Activated CD8-positive, alpha-beta T cell treated with anti-CD3 and anti-CD28 coated beads, Interleukin-2, amount 10 ng/mL, durations not matched to agents 7 days and 5 days (primary cell): ENCODE data around the gene UGGT1. TPM values are rescaled to one million over a fixed set of nuclear protein-coding genes. Genes with fewer than 3 reads are reported as not detected.
"Not testable (repeated sequence)": the region's sequence is repeated elsewhere in the genome, so short reads cannot be mapped to it uniquely, and the experiment has no call there.

Source experiments
- ATAC-seq: fragments of 150-1000 bp; cut with Tn5 transposase; one replicate; pipeline ENCODE4 v1.10.0; 2021; ENCODE audit warnings: moderate library complexity
- CTCF ChIA-PET: fragments of 350-600 bp; sonication (Branson Sonifier 250); formaldehyde crosslinking; loops from one replicate; lab custom pipeline; 2021; ENCODE audit warnings: antibody characterized with exemption; lab: Charles Lee
- POLR2A ChIA-PET: fragments of 350-600 bp; sonication (Branson Sonifier 250); formaldehyde crosslinking; loops from one replicate; lab custom pipeline; 2021; ENCODE audit warnings: antibody characterized with exemption; lab: Charles Lee
- DNase-seq: peaks from one replicate; pipeline ENCODE4 v3.0.0-alpha.2; 2020
- H3K27ac Mint-ChIP-seq: one replicate; pipeline ENCODE4 v1.8.0; 2021; ENCODE audit warnings: mild to moderate bottlenecking, mixed read lengths
- H3K27me3 Mint-ChIP-seq: one replicate; pipeline ENCODE4 v1.8.0; 2021; ENCODE audit warnings: low read depth, mixed read lengths
- H3K36me3 Mint-ChIP-seq: one replicate; pipeline ENCODE4 v1.8.0; 2021; ENCODE audit warnings: low read depth, mixed read lengths
- H3K4me1 Mint-ChIP-seq: one replicate; pipeline ENCODE4 v1.8.0; 2021; ENCODE audit warnings: low read depth, mixed read lengths
- H3K4me3 Mint-ChIP-seq: one replicate; pipeline ENCODE4 v1.8.0; 2021; ENCODE audit warnings: mild to moderate bottlenecking, mixed read lengths
- H3K9me3 Mint-ChIP-seq: one replicate; pipeline ENCODE4 v1.8.0; 2022; ENCODE audit warnings: mixed read lengths; ENCODE audit not compliant: insufficient read depth
- total RNA-seq, 2 experiments: library from RNA; stranded (reverse); gene quantifications; one replicate each; pipeline ENCODE4 v1.2.3, GENCODE V29; 2021

UGGT1 gene
- total RNA-seq, 2 experiments from 2014 or later: 60.3 to 63.7 TPM

GRCh38 chr2:128198656-128199055, 107.7 kb downstream of the UGGT1 start:
- no peaks in the 10 kb centered on the region for H3K27me3 Mint-ChIP-seq
- ChIA-PET POLR2A (no interaction called here), CTCF (no interaction called here)
- no peak for ATAC-seq
- H3K36me3 Mint-ChIP-seq: peaks cover 25% of the 10 kb centered on the region
- H3K9me3 Mint-ChIP-seq: no peaks in the 10 kb centered on the region
- no peak for DNase-seq
- no peak overlapping the region for H3K27ac Mint-ChIP-seq
- peaks cover 26% of the 10 kb centered on the region for H3K4me1 Mint-ChIP-seq
- no peak overlapping the region for H3K4me3 Mint-ChIP-seq

- no peak for ATAC-seq
- POLR2A ChIA-PET: no interaction called here
- H3K4me3 Mint-ChIP-seq: no peak overlapping the region
Observed at GRCh38 chr2:128199141-128199540, 108.1 kb downstream of the UGGT1 start.

DNA sequence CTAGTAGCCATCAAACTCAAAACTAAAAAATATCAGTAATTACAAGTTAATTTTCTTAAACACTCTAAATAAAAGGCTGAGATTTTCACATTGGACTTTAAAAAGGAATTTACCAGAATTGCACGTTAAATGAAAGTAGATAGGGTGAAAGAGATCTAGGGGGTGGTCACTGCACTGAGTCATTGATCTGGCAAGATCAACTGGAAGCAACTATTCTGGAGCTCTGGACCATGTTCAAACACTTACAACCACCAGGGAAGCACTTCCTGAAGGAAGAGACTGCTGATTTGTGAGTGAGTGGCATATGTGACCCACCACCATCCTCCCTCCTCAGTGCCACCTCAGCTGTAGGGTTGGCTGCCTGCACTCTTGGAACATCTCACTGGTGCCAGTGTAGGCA, 111.8 kb downstream of the UGGT1 start:
- ATAC-seq (no peak), DNase-seq (no peak)
- ChIA-PET POLR2A (no interaction called here), CTCF (no interaction called here)
- no peak overlapping the region for H3K27ac Mint-ChIP-seq
- no peak overlapping the region for H3K4me3 Mint-ChIP-seq
- H3K9me3 Mint-ChIP-seq: no peaks in the 10 kb centered on the region
- peaks cover 2% of the 10 kb centered on the region for H3K27me3 Mint-ChIP-seq
- no peaks in the 10 kb centered on the region for H3K36me3 Mint-ChIP-seq
- no peaks in the 10 kb centered on the region for H3K4me1 Mint-ChIP-seq

More at GRCh38 chr2:128199141-128199540, 108.1 kb downstream of the UGGT1 start:
- DNase-seq: no peak
- Mint-ChIP-seq H3K27ac (no peak overlapping the region), H3K27me3 (no peaks in the 10 kb centered on the region), H3K4me1 (peaks cover 26% of the 10 kb centered on the region), H3K9me3 (no peaks in the 10 kb centered on the region), H3K36me3 (peaks cover 22% of the 10 kb centered on the region)
- CTCF ChIA-PET: no interaction called here

- no peaks in the 10 kb centered on the region for H3K4me1 Mint-ChIP-seq
- DNase-seq: no peak
- no peak for ATAC-seq
- H3K27ac Mint-ChIP-seq: no peak overlapping the region
- H3K36me3 Mint-ChIP-seq: no peaks in the 10 kb centered on the region
- H3K9me3 Mint-ChIP-seq: no peaks in the 10 kb centered on the region
- no peak overlapping the region for H3K4me3 Mint-ChIP-seq
- POLR2A ChIA-PET: interaction anchor here (1.1 kb wide), 1 partner anchor 361 kb away, joined by 3 read pairs; no protein-coding TSS in a partner anchor
- H3K27me3 Mint-ChIP-seq: peaks cover 2% of the 10 kb centered on the region
- CTCF ChIA-PET: no interaction called here
Observed at GRCh38 chr2:128206245-128206644, 115.2 kb downstream of the UGGT1 start.

DNA sequence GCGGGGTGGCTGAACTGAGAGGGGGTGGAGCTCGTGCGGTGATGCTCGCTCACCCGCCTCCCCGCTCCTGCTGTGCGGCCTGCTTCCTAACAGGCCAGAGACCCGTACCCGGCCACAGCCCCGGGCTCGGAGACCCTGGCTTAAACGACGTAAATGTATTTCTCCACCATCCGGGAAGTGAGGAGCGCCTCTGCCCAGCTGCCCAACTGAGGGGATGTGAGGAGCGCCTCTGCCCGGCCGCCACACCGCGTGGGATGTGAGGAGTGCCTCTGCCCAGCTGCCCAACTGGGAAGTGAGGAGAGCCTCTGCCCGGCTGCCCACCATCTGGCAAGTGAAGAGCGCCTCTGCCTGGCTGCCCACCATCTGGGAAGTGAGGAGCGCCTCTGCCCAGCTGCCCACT, 117.0 kb downstream of the UGGT1 start:
- Mint-ChIP-seq H3K27me3 (peaks cover 2% of the 10 kb centered on the region), H3K9me3 (no peaks in the 10 kb centered on the region), H3K27ac (no peak overlapping the region), H3K4me3 (no peak overlapping the region), H3K4me1 (no peaks in the 10 kb centered on the region), H3K36me3 (no peaks in the 10 kb centered on the region)
- DNase-seq (no peak), ATAC-seq (no peak)
- POLR2A ChIA-PET: no interaction called here
- CTCF ChIA-PET: no interaction called here

DNA sequence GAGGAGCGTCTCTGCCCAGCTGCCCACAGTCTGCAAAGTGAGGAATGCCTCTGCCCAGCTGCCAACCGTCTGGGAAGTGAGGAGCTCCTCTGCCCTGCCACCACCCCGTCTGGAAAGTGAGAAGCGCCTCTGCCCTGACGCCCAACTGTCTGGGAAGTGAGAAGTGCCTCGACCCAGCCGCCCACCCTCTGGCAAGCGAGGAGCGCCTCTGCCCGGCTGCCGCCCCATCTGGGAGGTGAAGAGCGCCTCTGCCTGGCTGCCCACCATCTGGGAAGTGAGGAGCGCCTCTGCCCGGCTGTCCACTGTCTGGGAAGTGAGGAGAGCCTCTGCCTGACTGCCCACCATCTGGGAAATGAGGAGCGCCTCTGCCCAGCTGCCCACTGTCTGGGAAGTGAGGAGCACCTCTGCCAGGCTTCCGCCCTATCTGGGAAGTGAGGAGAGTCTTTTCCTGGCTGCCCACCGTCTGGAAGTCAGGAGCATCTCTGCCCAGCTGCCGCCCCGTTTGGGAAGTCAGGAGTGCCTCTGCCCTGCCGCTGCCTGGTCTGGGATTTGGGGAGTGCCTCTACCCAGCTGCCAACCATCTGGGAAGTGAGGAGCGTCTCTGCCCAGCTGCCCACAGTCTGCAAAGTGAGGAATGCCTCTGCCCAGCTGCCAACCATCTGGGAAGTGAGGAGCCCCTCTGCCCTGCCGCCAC, 117.8 kb downstream of the UGGT1 start:
- CTCF ChIA-PET, H3K36me3 Mint-ChIP-seq, H3K4me3 Mint-ChIP-seq, POLR2A ChIA-PET, H3K4me1 Mint-ChIP-seq, H3K9me3 Mint-ChIP-seq, H3K27ac Mint-ChIP-seq, ATAC-seq, DNase-seq, H3K27me3 Mint-ChIP-seq: not testable (repeated sequence)

DNA sequence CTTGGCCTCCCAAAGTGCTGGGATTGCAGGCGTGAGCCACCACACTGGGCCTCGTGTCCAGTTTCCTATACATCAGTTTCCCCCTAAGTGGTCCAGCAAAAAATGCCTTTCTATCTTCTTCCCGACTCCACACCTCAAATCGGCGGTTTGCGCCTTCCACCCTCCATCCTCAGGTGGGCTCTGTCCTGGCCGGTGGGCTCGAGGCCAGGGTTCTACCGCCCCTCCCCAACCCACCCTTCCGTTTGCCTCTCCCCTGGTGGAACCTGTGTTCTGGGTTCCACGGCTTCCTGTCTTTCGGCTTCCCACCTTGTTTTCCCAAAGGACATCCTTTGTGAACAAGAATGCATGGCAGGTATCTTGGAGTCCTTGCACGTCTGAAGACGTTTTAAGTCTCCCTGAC, 123.3 kb downstream of the UGGT1 start:
- ChIA-PET CTCF (no interaction called here), POLR2A (no interaction called here)
- no peak overlapping the region for H3K4me3 Mint-ChIP-seq
- no peaks in the 10 kb centered on the region for H3K36me3 Mint-ChIP-seq
- H3K4me1 Mint-ChIP-seq: peaks cover 9% of the 10 kb centered on the region
- ATAC-seq: no peak
- DNase-seq: no peak
- no peak overlapping the region for H3K27ac Mint-ChIP-seq
- H3K27me3 Mint-ChIP-seq: no peaks in the 10 kb centered on the region
- no peaks in the 10 kb centered on the region for H3K9me3 Mint-ChIP-seq

DNA sequence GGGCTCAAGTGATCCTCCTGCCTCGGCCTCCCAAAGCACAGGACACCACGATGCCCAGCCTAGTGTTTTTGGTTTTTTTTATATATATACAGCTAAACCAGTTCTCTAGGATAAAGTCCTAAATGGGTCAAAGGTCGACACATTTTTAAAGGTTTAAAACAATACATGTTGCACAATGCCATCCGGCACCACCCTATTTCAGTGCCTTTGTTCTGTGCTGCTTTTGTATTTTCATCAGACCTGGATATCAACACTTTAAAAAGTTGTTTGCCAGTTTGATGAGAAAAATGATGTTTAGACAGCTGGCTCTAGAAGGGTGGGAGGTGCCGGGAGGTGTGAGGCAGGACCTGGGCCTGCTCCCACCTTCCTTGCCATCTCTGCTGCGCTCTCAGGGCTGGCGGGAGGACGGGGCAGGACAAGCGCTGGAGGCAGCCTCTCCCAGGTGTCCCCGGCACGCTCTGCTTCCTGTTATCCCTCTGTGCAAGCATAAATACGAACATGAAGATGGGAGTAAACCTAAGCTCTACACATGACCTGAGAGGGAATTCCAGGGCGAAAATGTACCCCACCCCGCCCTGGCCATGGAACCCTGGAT, 124.0 kb downstream of the UGGT1 start:
- ChIA-PET POLR2A (no interaction called here), CTCF (no interaction called here)
- DNase-seq: no peak
- peaks cover 9% of the 10 kb centered on the region for H3K4me1 Mint-ChIP-seq
- H3K4me3 Mint-ChIP-seq: no peak overlapping the region
- no peaks in the 10 kb centered on the region for H3K9me3 Mint-ChIP-seq
- H3K36me3 Mint-ChIP-seq: no peaks in the 10 kb centered on the region
- H3K27ac Mint-ChIP-seq: no peak overlapping the region
- no peaks in the 10 kb centered on the region for H3K27me3 Mint-ChIP-seq
- no peak for ATAC-seq

DNA sequence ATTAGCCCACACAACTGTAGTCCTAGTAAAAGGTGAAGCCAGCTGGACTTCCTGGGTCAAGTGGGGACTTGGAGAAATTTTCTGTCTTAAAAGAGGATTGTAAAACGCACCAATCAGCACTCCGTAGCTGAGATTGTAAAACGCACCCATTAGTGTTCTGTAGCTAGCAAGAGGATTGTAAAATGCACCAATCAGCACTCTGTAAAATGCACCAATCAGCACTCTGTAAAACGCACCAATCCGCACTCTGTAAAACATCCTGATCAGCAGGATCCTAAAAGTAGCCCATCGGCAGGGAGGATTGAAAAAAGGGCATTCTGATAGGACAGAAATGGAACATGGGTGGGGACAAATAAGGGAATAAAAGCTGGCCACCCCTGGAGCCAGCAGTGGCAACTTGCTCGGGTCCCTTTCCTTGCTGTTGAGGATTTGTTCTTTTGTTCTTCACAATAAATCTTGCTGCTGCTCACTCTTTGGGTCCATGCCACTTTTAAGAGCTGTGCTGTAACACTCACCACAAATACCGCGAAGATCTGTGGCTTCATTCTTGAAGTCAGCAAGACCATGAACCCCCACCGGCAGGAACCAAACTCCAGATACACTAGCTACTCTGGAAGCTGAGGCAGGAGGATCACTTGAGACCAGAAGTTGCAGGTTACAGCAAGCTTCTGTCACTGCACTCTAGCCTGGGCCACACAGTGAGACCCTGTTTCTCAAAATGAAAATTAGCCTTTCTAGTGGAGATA, 125.1 kb downstream of the UGGT1 start:
- no peak overlapping the region for H3K27ac Mint-ChIP-seq
- ChIA-PET CTCF (no interaction called here), POLR2A (no interaction called here)
- peaks cover 9% of the 10 kb centered on the region for H3K4me1 Mint-ChIP-seq
- H3K9me3 Mint-ChIP-seq: no peaks in the 10 kb centered on the region
- DNase-seq (peak; percentile 38), ATAC-seq (peak; percentile 39)
- H3K4me3 Mint-ChIP-seq: no peak overlapping the region
- no peaks in the 10 kb centered on the region for H3K27me3 Mint-ChIP-seq
- no peaks in the 10 kb centered on the region for H3K36me3 Mint-ChIP-seq

DNA sequence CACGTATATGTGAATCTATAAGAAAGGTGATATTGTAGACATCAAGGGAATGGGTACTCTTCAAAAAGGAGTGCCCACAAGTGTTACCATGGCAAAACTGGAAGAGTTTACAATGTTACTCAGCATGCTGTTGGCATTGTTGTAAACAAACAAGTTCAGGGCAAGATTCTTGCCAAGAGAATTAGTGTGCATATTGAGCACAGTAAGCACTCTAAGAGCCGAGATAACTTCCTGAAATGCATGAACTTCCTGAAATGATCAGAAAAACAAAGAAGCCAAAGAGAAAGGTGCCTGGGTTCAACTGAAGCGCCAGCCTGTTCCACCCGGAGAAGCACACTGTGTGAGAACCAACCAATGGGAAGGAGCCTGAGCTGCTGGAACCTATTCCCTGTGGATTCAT, 126.7 kb downstream of the UGGT1 start:
- ChIA-PET CTCF (no interaction called here), POLR2A (no interaction called here)
- Mint-ChIP-seq H3K36me3 (no peaks in the 10 kb centered on the region), H3K9me3 (no peaks in the 10 kb centered on the region), H3K4me3 (no peak overlapping the region), H3K27me3 (no peaks in the 10 kb centered on the region), H3K27ac (no peak overlapping the region), H3K4me1 (peaks cover 9% of the 10 kb centered on the region)
- DNase-seq (no peak), ATAC-seq (no peak)

- H3K27ac Mint-ChIP-seq: no peak overlapping the region
- no peaks in the 10 kb centered on the region for H3K36me3 Mint-ChIP-seq
- ATAC-seq: no peak
- ChIA-PET CTCF (no interaction called here), POLR2A (no interaction called here)
- no peaks in the 10 kb centered on the region for H3K9me3 Mint-ChIP-seq
- H3K27me3 Mint-ChIP-seq: no peaks in the 10 kb centered on the region
- no peak overlapping the region for H3K4me3 Mint-ChIP-seq
- no peak for DNase-seq
- H3K4me1 Mint-ChIP-seq: peaks cover 9% of the 10 kb centered on the region
Observed at GRCh38 chr2:128219891-128220290, 128.9 kb downstream of the UGGT1 start.

GRCh38 chr2:128227862-128228261, 136.9 kb downstream of the UGGT1 start:
- CTCF ChIA-PET: no interaction called here
- ATAC-seq: no peak
- Mint-ChIP-seq H3K27ac (no peak overlapping the region), H3K9me3 (no peaks in the 10 kb centered on the region), H3K27me3 (peaks cover 5% of the 10 kb centered on the region), H3K36me3 (no peaks in the 10 kb centered on the region), H3K4me1 (no peaks in the 10 kb centered on the region), H3K4me3 (no peak overlapping the region)
- POLR2A ChIA-PET: no interaction called here
- DNase-seq: no peak
